Spleen (tissue), 7 donors: ENCODE measurements around the gene KLF2.

Source experiments
- CTCF ChIP-seq, 11 experiments: fragments of 200-600 bp in 7 of 11; fragments of 450-650 bp in 4 of 11; sonication (generic) in 4 of 11; IDR thresholded peaks in 8 of 11; conservative IDR thresholded peaks in 3 of 11; 1 replicate in 7 of 11; 2 replicates in 4 of 11; pipeline versions ENCODE4 v1.4.0 to v1.8.0; 2016 to 2021; ENCODE audit warnings: antibody characterized with exemption in 11 of 11, inconsistent platforms in 4 of 11, mild to moderate bottlenecking in 1 of 11
- POLR2A ChIP-seq, 3 donors: fragments of 450-650 bp; IDR thresholded peaks; one replicate each; pipeline ENCODE4 v1.5.1; 2017; ENCODE audit warnings: antibody characterized with exemption in 3 of 3, mild to moderate bottlenecking in 1 of 3
- donor health status: DM: no; HTN: no; CAD: no; lungs with moderate emphysema.
- donor health status: DM: no; HTN: no; CAD: no.
- donor health status: DM: no; HTN: no; CAD: no.

GRCh38 chr19:16349551-16350152 lies 25.0 kb downstream of the KLF2 start:
- TF ChIP-seq CTCF (IDR thresholded peaks at IDR 0.05 in 8 of 11, conservative IDR thresholded peaks at IDR 0.05 in 3 of 11) (no peak), POLR2A (IDR thresholded peaks at IDR 0.05) (no peak)
